UCSD-AML1 (cell line): ENCODE results near the gene WNT2B.

Source experiments
- DNase-seq: peaks from one replicate; lab custom pipeline; 2025; ENCODE audit not compliant: unreplicated experiment; lab: John Stamatoyannopoulos, UW

Gene WNT2B

DNA sequence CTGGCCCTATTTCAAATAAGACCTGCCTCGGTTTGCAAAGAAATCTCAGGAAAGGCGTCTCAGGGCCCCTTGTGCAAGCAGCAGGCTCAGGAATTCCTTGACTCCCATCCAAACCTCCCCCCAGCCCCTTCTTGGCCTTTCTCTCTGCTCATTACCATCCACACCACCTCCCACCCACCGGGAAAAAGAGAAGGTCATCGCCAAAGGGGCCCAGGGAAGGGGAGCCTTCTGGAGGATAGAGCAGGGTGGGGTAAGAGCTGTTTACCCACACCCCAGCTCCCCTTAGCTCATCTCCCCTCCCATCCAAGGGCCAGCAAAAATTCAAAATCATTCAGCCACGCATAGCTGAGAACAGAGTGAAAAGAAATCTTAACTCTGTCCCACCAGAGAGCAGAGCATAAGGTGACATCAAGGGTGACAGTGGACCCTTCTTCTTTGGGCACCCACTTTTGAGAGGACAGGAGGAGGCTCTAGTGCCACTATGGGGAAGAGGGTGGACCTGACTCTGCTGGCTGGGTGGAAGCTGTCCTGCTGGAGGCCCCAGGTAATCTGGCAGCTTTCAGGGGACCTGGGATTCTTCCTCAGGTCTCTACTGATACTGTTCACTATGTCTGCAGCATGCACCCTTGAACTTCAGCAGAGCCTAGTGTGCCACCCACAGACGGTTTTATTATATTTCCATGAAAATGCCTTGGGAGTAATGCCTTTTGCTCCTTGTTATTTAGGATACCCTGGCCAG, 3.9 kb upstream of the WNT2B start:
- no peak for DNase-seq

- DNase-seq, result no peak
Observed at GRCh38 chr1:112505400-112505785, 3.4 kb upstream of the WNT2B start.

DNA sequence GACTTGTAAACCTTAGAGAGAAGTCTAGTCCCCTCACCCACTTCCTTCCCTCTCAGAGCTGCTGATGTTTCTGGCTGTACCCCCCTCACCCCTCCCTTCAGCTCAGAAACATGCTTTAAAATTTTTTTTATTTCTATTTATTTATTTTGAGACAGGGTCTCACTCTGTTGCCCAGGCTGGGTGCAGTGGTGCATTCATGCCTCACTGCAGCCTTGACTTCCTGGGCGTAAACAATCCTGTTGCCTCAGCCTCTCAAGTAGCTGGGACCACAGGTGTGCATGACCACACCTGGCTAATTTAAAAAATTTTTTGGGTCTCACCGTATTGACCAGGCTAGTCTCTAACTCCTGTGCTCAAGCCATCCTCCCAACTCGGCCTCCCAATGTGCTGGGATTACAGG, 2.9 kb upstream of the WNT2B start:
- no peak for DNase-seq

- no peak for DNase-seq
Observed at GRCh38 chr1:112506306-112506705, 2.5 kb upstream of the WNT2B start.

DNA sequence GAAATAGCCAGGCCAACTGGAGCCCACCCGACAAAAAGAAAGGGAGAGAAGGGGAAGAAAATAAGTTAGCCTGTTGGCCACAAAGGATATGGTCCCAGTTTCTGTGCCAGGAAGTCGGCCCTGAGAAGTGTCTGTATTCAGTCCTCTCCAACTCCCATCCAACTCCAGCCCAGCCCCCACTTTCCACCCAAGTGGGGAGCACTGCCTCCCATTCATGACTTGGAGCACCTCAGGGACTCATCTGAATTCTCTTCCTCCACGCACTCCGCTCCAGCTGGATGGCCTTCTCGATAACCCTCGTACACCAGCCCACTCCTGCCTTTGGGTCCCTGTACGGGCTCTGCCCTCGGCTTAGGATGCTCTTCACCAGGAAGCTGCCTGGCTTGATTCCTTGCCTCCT, 2.0 kb upstream of the WNT2B start:
- DNase-seq, result no peak

DNA sequence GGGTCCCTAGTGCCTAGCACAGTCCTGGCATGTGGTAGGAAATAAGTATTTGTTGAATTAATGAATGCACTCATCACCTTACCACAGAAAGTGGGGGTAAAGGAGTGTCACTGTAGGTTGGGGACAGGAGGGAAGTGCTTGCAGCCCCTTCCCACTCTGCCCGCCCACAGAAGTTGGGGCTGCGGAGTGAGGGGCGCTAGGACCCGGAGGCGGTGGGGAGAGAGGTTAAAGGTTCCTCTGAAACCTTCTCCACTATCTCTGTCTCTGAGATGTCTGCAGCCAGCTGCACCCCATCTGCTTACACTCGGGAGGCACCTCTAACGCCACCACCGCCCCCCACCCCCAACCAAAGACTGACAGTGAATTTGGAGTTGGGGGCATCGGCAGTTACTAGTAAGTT, 1.4 kb upstream of the WNT2B start:
- no peak for DNase-seq

- DNase-seq, result no peak
Observed at GRCh38 chr1:112507921-112508277, 866 bp upstream of the WNT2B start.

- no peak for DNase-seq
Observed at GRCh38 chr1:112509005-112509659, 367 bp downstream of the WNT2B start.

DNA sequence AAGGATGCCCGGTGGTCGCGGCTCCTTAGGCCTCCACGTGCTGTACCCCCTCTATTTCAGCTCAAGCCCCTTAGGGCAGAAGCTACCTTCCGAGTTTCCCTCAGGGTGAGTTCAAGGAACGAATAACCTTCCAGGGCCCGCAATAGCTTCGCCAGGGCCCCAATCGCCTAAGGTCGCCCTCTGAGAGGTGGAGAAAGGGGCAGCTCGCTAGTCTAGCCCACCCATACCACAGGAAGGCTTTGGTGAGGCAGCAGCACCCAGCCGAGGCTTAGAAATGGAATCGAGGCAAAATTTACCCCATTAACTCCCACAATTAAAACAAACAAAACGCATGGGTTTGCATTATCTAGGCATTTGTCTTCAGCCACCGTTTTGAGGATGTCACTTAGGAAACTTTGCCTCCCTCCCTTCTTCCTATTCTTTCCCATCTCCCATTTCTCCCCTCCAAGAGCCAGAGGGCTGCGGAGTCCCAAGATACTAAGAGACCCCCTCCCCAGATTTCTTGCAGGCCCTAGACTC, 954 bp downstream of the WNT2B start:
- DNase-seq, result no peak

- DNase-seq, result no peak
Observed at GRCh38 chr1:112510340-112510739, 1.6 kb downstream of the WNT2B start.

DNA sequence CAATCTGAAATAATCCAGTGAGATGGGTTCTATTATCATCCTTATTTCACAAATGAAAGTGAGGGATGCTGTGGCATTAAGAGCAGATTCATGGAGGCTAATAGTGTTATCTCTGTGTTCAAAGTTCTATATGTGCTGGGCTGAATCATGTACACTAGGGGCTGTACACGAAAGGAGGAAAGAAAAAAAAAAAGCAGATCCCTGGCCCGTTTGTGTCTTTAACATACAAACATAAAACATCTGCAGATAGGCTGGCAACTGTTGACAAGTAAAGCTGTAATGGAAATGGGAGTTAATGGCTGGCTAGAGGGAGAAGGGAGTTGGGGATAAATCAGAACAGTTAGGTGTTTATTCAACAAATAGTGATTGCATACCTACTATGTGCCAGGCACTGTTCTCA, 3.1 kb downstream of the WNT2B start:
- no peak for DNase-seq

DNA sequence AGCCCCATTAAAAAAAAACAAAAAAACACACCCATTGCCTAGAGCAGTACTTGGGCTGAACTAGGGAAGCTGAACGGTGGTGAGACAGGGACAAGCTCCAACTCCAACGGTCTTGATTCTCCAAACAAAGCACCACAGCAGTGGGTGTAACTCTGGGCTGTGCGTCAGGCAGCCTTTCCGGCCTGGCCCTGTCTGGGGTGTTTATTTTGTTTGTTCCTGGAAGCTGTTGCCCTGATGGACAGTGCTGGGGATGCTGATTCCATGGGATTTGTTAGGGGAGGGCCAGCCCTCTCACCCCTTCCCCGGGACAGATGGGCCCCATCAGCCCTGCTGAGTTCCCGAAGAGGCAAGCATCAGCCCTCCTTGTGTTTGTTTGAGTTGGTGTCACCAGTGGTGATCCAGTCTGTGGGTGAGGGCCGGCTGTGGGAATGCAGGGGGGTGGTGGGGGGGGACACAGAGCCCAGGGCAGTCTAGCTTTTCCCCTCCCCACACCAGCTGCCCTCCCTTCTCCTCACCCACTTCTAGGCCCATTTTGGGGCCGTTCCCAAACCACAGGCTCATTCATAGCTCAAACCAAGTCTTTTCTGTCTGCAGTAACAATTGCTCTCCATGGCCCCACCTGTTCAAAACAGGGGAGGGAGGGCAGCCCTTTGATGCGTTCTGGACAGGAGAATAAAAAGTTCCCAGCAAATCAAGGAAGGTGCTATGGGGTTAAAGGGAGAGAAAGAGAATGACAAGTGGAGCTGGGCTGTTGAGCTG, 4.5 kb downstream of the WNT2B start:
- DNase-seq, result no peak

DNA sequence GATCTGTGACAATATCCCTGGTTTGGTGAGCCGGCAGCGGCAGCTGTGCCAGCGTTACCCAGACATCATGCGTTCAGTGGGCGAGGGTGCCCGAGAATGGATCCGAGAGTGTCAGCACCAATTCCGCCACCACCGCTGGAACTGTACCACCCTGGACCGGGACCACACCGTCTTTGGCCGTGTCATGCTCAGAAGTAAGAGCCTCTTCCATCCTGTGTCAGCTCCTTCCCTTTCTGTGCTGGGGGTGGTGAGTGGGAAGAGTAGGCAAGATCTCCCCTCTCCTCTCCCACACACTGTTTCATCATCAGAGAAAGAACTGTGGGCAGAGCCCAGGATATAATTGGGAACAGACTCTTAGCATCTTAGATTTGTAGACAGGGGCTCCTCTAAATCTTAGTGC, 6.1 kb downstream of the WNT2B start:
- no peak for DNase-seq

DNA sequence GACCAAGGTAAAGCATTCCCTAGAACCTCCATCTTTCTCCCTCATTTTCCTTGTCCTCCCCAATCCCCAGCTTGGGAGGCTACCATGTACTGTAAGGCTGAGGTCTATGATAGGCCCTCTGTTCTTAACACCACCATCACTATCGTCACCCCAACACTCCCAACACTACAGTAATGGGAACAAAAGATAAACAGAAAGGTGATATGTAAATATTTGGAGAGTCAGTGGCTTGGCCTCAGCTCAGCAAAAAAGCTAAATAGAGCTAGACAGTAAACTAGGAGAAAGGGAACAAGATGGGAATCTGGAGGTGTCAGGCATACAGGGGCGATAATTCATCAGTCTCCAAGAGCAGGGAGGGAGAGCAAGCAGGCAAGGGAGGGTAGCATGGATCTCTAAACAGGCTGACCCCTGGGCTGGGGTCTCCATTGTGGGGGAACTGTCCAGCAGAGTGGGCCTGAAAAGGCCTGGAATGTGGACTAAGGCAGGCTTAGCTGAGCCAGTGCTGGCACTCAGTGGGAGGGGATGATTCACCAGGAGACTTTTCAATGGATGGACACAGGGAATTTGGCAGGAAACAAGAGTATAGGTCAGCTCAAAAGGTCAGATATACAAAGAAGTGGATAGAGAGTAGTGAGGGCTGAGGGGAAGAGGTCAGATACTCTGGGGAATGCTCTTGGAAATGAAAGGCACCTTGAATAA, 6.7 kb downstream of the WNT2B start:
- DNase-seq, result no peak

- DNase-seq, result no peak
Observed at GRCh38 chr1:112516141-112516540, 7.4 kb downstream of the WNT2B start.

- no peak for DNase-seq
Observed at GRCh38 chr1:112517231-112517630, 8.5 kb downstream of the WNT2B start.

GRCh38 chr1:112517646-112518045, 8.9 kb downstream of the WNT2B start:
- DNase-seq, result no peak

- DNase-seq, result no peak
Observed at GRCh38 chr1:112518186-112518585, 9.4 kb downstream of the WNT2B start.

GRCh38 chr1:112520166-112520565, 11.4 kb downstream of the WNT2B start:
- DNase-seq, result no peak

GRCh38 chr1:112522621-112523020, 13.9 kb downstream of the WNT2B start:
- no peak for DNase-seq

DNA sequence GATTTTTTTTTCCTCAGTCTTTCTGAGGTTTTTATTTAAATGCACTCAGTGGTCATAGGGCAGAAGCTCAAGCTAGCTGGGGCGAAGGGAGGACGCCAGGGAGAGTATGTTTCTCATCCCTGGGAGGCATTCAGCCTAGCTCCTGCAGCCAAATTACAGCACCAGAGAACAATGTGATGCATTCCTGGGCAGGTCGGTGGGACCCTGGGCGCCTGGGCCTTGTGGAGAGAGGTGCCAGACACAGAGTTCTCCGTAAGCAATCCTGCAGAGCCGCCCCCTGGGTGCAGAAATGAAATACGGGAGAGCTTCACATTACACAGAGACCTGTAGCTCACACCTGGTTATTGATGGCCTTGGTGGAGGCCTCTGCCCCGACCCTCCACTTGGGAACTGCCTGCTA, 15.5 kb downstream of the WNT2B start:
- no peak for DNase-seq
